ENCODE results near the gene RPL37.

DNA sequence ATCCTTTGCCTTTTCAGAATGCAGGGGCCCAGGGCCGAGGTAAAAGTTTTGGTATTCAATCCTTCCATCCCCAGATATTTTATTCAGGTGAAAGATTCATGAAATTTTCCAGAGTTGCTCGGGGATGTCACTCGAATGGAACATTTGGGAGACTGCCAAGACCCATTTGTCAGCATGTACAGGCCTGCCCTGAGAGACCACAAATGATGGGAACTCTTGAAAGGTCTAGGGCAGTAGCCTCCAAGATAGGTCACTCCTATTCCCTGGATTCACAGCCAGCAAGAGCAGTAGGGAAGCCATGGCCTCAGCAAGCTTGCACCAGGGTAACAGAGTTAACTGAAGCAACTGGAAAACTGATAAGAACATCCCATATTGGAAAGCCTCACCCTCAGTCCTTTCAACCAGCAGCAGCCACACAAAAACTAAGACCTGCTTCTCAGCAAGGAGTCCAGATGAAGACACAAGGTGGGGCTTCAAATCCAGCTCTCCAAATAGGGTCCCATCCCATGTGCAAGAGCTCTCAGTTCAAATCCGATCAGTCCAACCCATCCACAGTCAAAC lies 18.7 kb upstream of the RPL37 start:
- TF ChIP-seq, protein P1, sequence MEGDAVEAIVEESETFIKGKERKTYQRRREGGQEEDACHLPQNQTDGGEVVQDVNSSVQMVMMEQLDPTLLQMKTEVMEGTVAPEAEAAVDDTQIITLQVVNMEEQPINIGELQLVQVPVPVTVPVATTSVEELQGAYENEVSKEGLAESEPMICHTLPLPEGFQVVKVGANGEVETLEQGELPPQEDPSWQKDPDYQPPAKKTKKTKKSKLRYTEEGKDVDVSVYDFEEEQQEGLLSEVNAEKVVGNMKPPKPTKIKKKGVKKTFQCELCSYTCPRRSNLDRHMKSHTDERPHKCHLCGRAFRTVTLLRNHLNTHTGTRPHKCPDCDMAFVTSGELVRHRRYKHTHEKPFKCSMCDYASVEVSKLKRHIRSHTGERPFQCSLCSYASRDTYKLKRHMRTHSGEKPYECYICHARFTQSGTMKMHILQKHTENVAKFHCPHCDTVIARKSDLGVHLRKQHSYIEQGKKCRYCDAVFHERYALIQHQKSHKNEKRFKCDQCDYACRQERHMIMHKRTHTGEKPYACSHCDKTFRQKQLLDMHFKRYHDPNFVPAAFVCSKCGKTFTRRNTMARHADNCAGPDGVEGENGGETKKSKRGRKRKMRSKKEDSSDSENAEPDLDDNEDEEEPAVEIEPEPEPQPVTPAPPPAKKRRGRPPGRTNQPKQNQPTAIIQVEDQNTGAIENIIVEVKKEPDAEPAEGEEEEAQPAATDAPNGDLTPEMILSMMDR (IDR thresholded peaks at IDR 0.05) = no peak
- TF ChIP-seq POLR2A (IDR thresholded peaks at IDR 0.05) = no peak
